HepG2 (cell line): Measurements from ENCODE around the gene ATRNL1. TPM values are rescaled to one million over a fixed set of nuclear protein-coding genes. Genes with fewer than 3 reads are reported as not detected.

ENCODE experiments used
- ATAC-seq: fragments of 200-7000 bp; cut with Tn5 transposase; 3 replicates; pipeline ENCODE4 v1.9.1; 2020; ENCODE audit warnings: mild to moderate bottlenecking, moderate library complexity
- BruUV-seq: library from RNA; stranded (reverse); fragments of 400-500 nt; replicated peaks from 2 replicates; lab custom pipeline; 2021; lab: Mats Ljungman, UMichigan
- CTCF ChIA-PET: fragments of 300-600 bp; formaldehyde crosslinking; extraction: SDS; loops from one replicate; lab custom pipeline; 2021; ENCODE audit warnings: low total read pairs, inconsistent platforms, low intra/inter-chr PET ratio; lab: Yijun Ruan, JAX
- POLR2A ChIA-PET: fragments of 350-600 bp; sonication (Branson Sonifier 250); formaldehyde crosslinking; loops from one replicate; lab custom pipeline; 2020; ENCODE audit warnings: antibody characterized with exemption, inconsistent platforms; lab: Yijun Ruan, JAX
- DNase-seq: peaks from one replicate; pipeline ENCODE4 v3.0.0-alpha.2; 2015; ENCODE audit warnings: low spot score
- FAIRE-seq: peaks from 3 replicates; lab custom pipeline; 2011; peaks lifted over from hg19 to GRCh38; lab: Jason Lieb, UNC
- H2AFZ ChIP-seq: one replicate; pipeline ENCODE4 v1.6.1; 2011; ENCODE audit warnings: low read length, inconsistent platforms
- H3K27ac ChIP-seq: fragments of 300-600 bp; 3 replicates; pipeline ENCODE4 v1.8.0; 2011; ENCODE audit warnings: mixed run types, mild to moderate bottlenecking, mixed read lengths, low read length, inconsistent platforms; ENCODE audit not compliant: insufficient read depth; ENCODE audit errors: extremely low read length
- H3K27me3 ChIP-seq, 2 experiments: fragments of 200-600 bp in 1 of 2; 2 replicates in 1 of 2; 3 replicates in 1 of 2; pipeline versions ENCODE4 v1.6.0 to v1.8.0; 2011; ENCODE audit warnings: low read length in 2 of 2, mild to moderate bottlenecking in 2 of 2, moderate library complexity in 2 of 2, inconsistent platforms in 1 of 2; ENCODE audit not compliant: insufficient read depth in 2 of 2, control insufficient read depth in 1 of 2
- H3K36me3 ChIP-seq, 2 experiments: fragments of 200-600 bp in 1 of 2; replicated peaks in 1 of 2; 2 replicates in 1 of 2; 3 replicates in 1 of 2; pipeline versions ENCODE4 v1.5.1 to v1.8.0; 2011; ENCODE audit warnings: low read length in 2 of 2, inconsistent platforms in 1 of 2; ENCODE audit not compliant: insufficient read depth in 2 of 2, control insufficient read depth in 1 of 2
- H3K4me1 ChIP-seq: 2 replicates; pipeline ENCODE4 v1.5.1; 2012; ENCODE audit warnings: low read length, inconsistent platforms; ENCODE audit not compliant: insufficient read depth
- H3K4me2 ChIP-seq: 2 replicates; pipeline ENCODE4 v1.6.0; 2011; ENCODE audit warnings: low read depth, low read length, inconsistent platforms
- H3K4me3 ChIP-seq, 3 experiments: fragments of 200-600 bp in 1 of 3; sonication (generic), shearing (Covaris generic) in 1 of 3; replicated peaks in 1 of 3; 2 replicates each; pipeline ENCODE4 v1.5.1; 2011 to 2016; ENCODE audit warnings: low read length in 3 of 3, inconsistent platforms in 2 of 3, low read depth in 2 of 3, mild to moderate bottlenecking in 2 of 3, control low read depth in 1 of 3, mixed read lengths in 1 of 3; ENCODE audit not compliant: insufficient read depth in 1 of 3
- H3K79me2 ChIP-seq: one replicate; pipeline ENCODE4 v1.6.1; 2011; ENCODE audit warnings: low read length, inconsistent platforms; ENCODE audit not compliant: insufficient read depth
- H3K9ac ChIP-seq: 2 replicates; pipeline ENCODE4 v1.6.0; 2011; ENCODE audit warnings: mild to moderate bottlenecking, low read depth, low read length, inconsistent platforms; ENCODE audit not compliant: insufficient read depth
- H3K9me3 ChIP-seq: 2 replicates; pipeline ENCODE4 v1.5.1; 2012; ENCODE audit warnings: mild to moderate bottlenecking, low read length
- H4K20me1 ChIP-seq: 2 replicates; pipeline ENCODE4 v1.6.0; 2011; ENCODE audit warnings: inconsistent platforms, mild to moderate bottlenecking, low read length, moderate library complexity; ENCODE audit not compliant: insufficient read depth
- ATRX ChIP-seq: sonication (generic); formaldehyde crosslinking; IDR thresholded peaks from 2 replicates; pipeline ENCODE4 v1.4.0; 2020; ENCODE audit warnings: missing genetic modification reagents, borderline replicate concordance
- CCDC6 ChIP-seq: sonication (generic); formaldehyde crosslinking; IDR thresholded peaks from 2 replicates; pipeline ENCODE4 v1.8.1; 2022; ENCODE audit warnings: mild to moderate bottlenecking, missing genetic modification reagents, moderate library complexity
- GPN1 ChIP-seq: sonication (generic); formaldehyde crosslinking; IDR thresholded peaks from 2 replicates; pipeline ENCODE4 v1.5.1; 2020; ENCODE audit warnings: missing genetic modification reagents, borderline replicate concordance
- HDAC2 ChIP-seq: sonication (generic); formaldehyde crosslinking; IDR thresholded peaks from 2 replicates; pipeline ENCODE4 v1.4.0; 2020; ENCODE audit warnings: missing genetic modification reagents
- PAF1 ChIP-seq: IDR thresholded peaks from 2 replicates; pipeline ENCODE4 v1.6.1; 2016; ENCODE audit warnings: missing genetic modification reagents, missing compliant biosample characterization
- POLR2AphosphoS5 ChIP-seq: IDR thresholded peaks from 2 replicates; pipeline ENCODE4 v1.6.1; 2012; ENCODE audit warnings: low read depth, low read length
- SAFB2 ChIP-seq: sonication (generic); formaldehyde crosslinking; IDR thresholded peaks from 2 replicates; pipeline ENCODE4 v1.5.1; 2020; ENCODE audit warnings: missing genetic modification reagents, low read depth, mild to moderate bottlenecking, borderline replicate concordance
- SIN3A ChIP-seq: IDR thresholded peaks from 2 replicates; pipeline ENCODE4 v1.6.1; 2011; ENCODE audit warnings: low read depth, mild to moderate bottlenecking, control low read depth, low read length, borderline replicate concordance
- ZNF251 ChIP-seq: sonication (generic); formaldehyde crosslinking; IDR thresholded peaks from 2 replicates; pipeline ENCODE4 v1.9.0; 2021; ENCODE audit warnings: mild to moderate bottlenecking, missing genetic modification reagents
- ZNF383 ChIP-seq: sonication (generic); formaldehyde crosslinking; IDR thresholded peaks from 2 replicates; pipeline ENCODE4 v1.4.0; 2020; ENCODE audit warnings: missing genetic modification reagents, mild to moderate bottlenecking, borderline replicate concordance
- WGBS: methylation state at CpG from one replicate; pipeline ENCODE4 v1.1.6; 2017; ENCODE audit warnings: low lambda C conversion rate; 5-methylcytosine and 5-hydroxymethylcytosine counted together
- in situ Hi-C: cut with HindIII; loops from 2 replicates; pipeline ENCODE4 v1.10.0; 2017; ENCODE audit warnings: low pct_unique_long_range_greater_than_20kb; ENCODE audit not compliant: extremely low pct_ligation_motif_present
- intact Hi-C: fragments of 100-400 bp; cut with micrococcal nuclease; formaldehyde crosslinking; loops from one replicate; pipeline ENCODE4 v1.10.0; 2022; ENCODE audit not compliant: unreplicated experiment
- polyA plus RNA-seq, 8 experiments: library from polyadenylated mRNA; depleted of rRNA in 3 of 8; stranded (reverse) in 7 of 8; unstranded in 1 of 8; fragments of >200 nt; fragmentation: Illumina TruSeq in 4 of 8; extraction: Trizol in 4 of 8; gene quantifications; 2 replicates each; pipeline versions ENCODE4 v1.2.1 to v1.2.3, GENCODE V29; 2011 to 2016; ENCODE audit warnings: low read depth in 4 of 8, missing spikeins in 1 of 8, mixed read lengths in 1 of 8; ENCODE audit not compliant: insufficient read depth in 1 of 8
- total RNA-seq, 5 experiments: library from RNA; depleted of rRNA; stranded (reverse); fragments of >200 nt; fragmentation: Illumina TruSeq; extraction: Trizol; gene quantifications; 2 replicates each; pipeline ENCODE4 v1.2.3, GENCODE V29; 2016; ENCODE audit warnings: low read depth in 1 of 5
- TF ChIP-seq, protein P1 (sequence below): sonication (generic); formaldehyde crosslinking; conservative IDR thresholded peaks from 2 replicates; pipeline ENCODE4 v1.4.0; 2020; ENCODE audit warnings: missing genetic modification reagents
- TF ChIP-seq, protein P2 (sequence below): sonication (generic); formaldehyde crosslinking; IDR thresholded peaks from 2 replicates; pipeline ENCODE4 v1.4.0; 2020; ENCODE audit warnings: mild to moderate bottlenecking, missing genetic modification reagents
- TF ChIP-seq, protein P3 (sequence below): sonication (generic); formaldehyde crosslinking; IDR thresholded peaks from 2 replicates; pipeline ENCODE4 v1.4.0; 2020; ENCODE audit warnings: missing genetic modification reagents, borderline replicate concordance

Gene ATRNL1
- total and polyA plus RNA-seq, 2 of the 13 experiments (the other 11 are each of a cell fraction or from before 2014, with no cell fraction given) = 0.04 TPM; not detected in 1

DNA sequence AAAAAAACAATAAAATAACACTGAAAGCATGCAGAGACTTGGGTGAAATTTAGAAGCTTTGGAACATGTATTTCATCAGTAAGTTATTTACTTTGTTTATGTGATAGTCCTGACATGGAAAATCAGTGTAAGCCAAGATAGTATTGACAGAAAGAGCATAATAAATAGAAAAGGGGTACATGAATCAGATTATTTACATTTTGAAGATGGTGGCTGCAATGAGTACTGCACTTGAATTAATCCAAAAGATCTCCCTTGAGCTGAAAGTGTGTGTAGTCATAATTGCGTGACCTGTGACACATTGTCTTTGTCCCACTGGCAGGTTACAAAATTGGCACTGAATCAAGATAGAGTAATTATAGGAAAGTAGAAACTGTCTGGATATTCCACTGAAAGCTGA, 617.0 kb downstream of the ATRNL1 start:
- in situ Hi-C loops (no loop called here), intact Hi-C loops (no loop called here)
- Histone ChIP-seq H3K9me3 (no peaks in the 10 kb centered on the region), H3K9ac (no peak overlapping the region), H3K79me2 (no peaks in the 10 kb centered on the region), H4K20me1 (no peaks in the 10 kb centered on the region), H3K27ac (no peak overlapping the region), H3K4me1 (no peaks in the 10 kb centered on the region), H3K27me3 (no peaks in the 10 kb centered on the region), H3K4me3 (no peak overlapping the region), H2AFZ (no peak overlapping the region), H3K36me3 (no peaks in the 10 kb centered on the region), H3K4me2 (no peak overlapping the region)
- FAIRE-seq (no peak), DNase-seq (no peak), ATAC-seq (no peak)
- ChIA-PET POLR2A (no interaction called here), CTCF (no interaction called here)
- BruUV-seq = no TSS peak
- TF ChIP-seq CCDC6 (CRISPR knock-in tag) = no peak
- no peak for TF ChIP-seq ZNF251 (CRISPR knock-in tag)
- no peak for TF ChIP-seq GPN1 (CRISPR knock-in tag)
- TF ChIP-seq, protein P1, sequence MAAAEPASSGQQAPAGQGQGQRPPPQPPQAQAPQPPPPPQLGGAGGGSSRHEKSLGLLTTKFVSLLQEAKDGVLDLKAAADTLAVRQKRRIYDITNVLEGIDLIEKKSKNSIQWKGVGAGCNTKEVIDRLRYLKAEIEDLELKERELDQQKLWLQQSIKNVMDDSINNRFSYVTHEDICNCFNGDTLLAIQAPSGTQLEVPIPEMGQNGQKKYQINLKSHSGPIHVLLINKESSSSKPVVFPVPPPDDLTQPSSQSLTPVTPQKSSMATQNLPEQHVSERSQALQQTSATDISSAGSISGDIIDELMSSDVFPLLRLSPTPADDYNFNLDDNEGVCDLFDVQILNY (CRISPR knock-in tag) = no peak
- TF ChIP-seq, protein P2, sequence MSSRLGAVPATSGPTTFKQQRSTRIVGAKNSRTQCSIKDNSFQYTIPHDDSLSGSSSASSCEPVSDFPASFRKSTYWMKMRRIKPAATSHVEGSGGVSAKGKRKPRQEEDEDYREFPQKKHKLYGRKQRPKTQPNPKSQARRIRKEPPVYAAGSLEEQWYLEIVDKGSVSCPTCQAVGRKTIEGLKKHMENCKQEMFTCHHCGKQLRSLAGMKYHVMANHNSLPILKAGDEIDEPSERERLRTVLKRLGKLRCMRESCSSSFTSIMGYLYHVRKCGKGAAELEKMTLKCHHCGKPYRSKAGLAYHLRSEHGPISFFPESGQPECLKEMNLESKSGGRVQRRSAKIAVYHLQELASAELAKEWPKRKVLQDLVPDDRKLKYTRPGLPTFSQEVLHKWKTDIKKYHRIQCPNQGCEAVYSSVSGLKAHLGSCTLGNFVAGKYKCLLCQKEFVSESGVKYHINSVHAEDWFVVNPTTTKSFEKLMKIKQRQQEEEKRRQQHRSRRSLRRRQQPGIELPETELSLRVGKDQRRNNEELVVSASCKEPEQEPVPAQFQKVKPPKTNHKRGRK (CRISPR knock-in tag) = no peak
- TF ChIP-seq ZNF383 (CRISPR knock-in tag) = no peak
- TF ChIP-seq PAF1 (CRISPR knock-in tag) = no peak
- no peak for TF ChIP-seq ATRX (CRISPR knock-in tag)
- TF ChIP-seq, protein P3, sequence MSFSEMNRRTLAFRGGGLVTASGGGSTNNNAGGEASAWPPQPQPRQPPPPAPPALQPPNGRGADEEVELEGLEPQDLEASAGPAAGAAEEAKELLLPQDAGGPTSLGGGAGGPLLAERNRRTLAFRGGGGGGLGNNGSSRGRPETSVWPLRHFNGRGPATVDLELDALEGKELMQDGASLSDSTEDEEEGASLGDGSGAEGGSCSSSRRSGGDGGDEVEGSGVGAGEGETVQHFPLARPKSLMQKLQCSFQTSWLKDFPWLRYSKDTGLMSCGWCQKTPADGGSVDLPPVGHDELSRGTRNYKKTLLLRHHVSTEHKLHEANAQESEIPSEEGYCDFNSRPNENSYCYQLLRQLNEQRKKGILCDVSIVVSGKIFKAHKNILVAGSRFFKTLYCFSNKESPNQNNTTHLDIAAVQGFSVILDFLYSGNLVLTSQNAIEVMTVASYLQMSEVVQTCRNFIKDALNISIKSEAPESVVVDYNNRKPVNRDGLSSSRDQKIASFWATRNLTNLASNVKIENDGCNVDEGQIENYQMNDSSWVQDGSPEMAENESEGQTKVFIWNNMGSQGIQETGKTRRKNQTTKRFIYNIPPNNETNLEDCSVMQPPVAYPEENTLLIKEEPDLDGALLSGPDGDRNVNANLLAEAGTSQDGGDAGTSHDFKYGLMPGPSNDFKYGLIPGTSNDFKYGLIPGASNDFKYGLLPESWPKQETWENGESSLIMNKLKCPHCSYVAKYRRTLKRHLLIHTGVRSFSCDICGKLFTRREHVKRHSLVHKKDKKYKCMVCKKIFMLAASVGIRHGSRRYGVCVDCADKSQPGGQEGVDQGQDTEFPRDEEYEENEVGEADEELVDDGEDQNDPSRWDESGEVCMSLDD (CRISPR knock-in tag) = no peak
- TF ChIP-seq SAFB2 (CRISPR knock-in tag) = no peak
- no peak for TF ChIP-seq POLR2AphosphoS5
- TF ChIP-seq HDAC2 = no peak
- no peak for TF ChIP-seq SIN3A
- 92% methylated on average over 1 of the region's 1 CpG for WGBS
